ENCODE data around the gene ZNF737. TPM values are rescaled to one million over a fixed set of nuclear protein-coding genes. Genes with fewer than 3 reads are reported as not detected.
"Not testable (repeated sequence)": the region's sequence is repeated elsewhere in the genome, so short reads cannot be mapped to it uniquely, and the experiment has no call there.

The ZNF737 gene
- total RNA-seq = 4.8 and 6.0 TPM in 2 replicates
- 2.5 and 2.7 TPM in 2 replicates for polyA plus RNA-seq
- polyA plus RNA-seq (2011; cell fraction: cytosol; rRNA removed) = 2.8 and 3.0 TPM in 2 replicates
- polyA plus RNA-seq (2011; cell fraction: nucleus; rRNA removed) = 9.3 and 10.2 TPM in 2 replicates
- polyA plus RNA-seq (2012) = 2.8 and 3.7 TPM in 2 replicates
- polyA minus RNA-seq = 11.3 and 16.0 TPM in 2 replicates
- polyA minus RNA-seq (2011; cell fraction: cytosol; rRNA and poly(A)+ RNA removed) = not detected
- polyA minus RNA-seq (2011; cell fraction: nucleus; rRNA and poly(A)+ RNA removed) = 10.5 and 16.1 TPM in 2 replicates
- percentile 79 among the genes with signal in this experiment for Bru-seq, nascent RNA
- BruChase-seq, experiment 1, labeled RNA remaining after a 6-hour chase = percentile 52 among the genes with signal in this experiment
- percentile 59 among the genes with signal in this experiment for BruChase-seq, experiment 2, labeled RNA remaining after a 2-hour chase
- long read RNA-seq, partial matches to known transcripts = 0 of 2 reads
- long read RNA-seq, other reads (novel, unspliced or antisense) = 2 of 2 reads

- no peaks in the 10 kb centered on the region for H3K9me3 ChIP-seq (replicated peaks; ENCODE audit: control insufficient read depth, insufficient read depth, low read length)
- intact Hi-C loops (cut with micrococcal nuclease) = loop anchor here (1.0 kb wide), 1 partner anchor 96 kb away; the partner anchor contains the start of gene ZNF626
Observed at GRCh38 chr19:20565321-20566018, at the start of gene ZNF737. TSS of gene ZNF737 (minus strand) at chr19:20565781. CDS start at chr19:20565640, 141 bp downstream.

GRCh38 chr19:20614971-20615370 lies 49.4 kb upstream of the ZNF737 start:
- intact Hi-C loops (cut with micrococcal nuclease); POLR2A ChIA-PET; H2AFZ ChIP-seq (ENCODE audit: low read depth, low read length); H3K27me3 ChIP-seq (ENCODE audit: control insufficient read depth in 2 of 2, insufficient read depth in 2 of 2, low read length in 2 of 2); H3K27ac ChIP-seq (ENCODE audit: insufficient read depth, low read depth, low read length); CTCF ChIA-PET; dilution Hi-C loops (cut with MboI; ENCODE audit: extremely low pct_ligation_motif_present, low sequenced_read_pairs); H3K4me1 ChIP-seq (ENCODE audit: control insufficient read depth, extremely low read depth, insufficient read depth, low read length); H3K4me2 ChIP-seq (ENCODE audit: insufficient read depth, low read length); H3K9me1 ChIP-seq (replicated peaks; ENCODE audit: control insufficient read depth, extremely low read depth, insufficient read depth, low read length); H3K36me3 ChIP-seq (ENCODE audit: control insufficient read depth in 2 of 2, extremely low read depth in 1 of 2, insufficient read depth in 2 of 2, low read length in 2 of 2); BruUV-seq (replicated peaks); H4K20me1 ChIP-seq (replicated peaks; ENCODE audit: control insufficient read depth, extremely low read depth, insufficient read depth, low read length); H3K9me3 ChIP-seq (replicated peaks; ENCODE audit: control insufficient read depth, insufficient read depth, low read length); DNase-seq (ENCODE audit: low read depth, low spot score); H3K4me3 ChIP-seq (replicated peaks in 1 of 3; ENCODE audit: insufficient read depth in 1 of 3, low read depth in 1 of 3, low read length in 3 of 3); FAIRE-seq; H3K79me2 ChIP-seq (ENCODE audit: control insufficient read depth, insufficient read depth, low read length); H3K9ac ChIP-seq (replicated peaks; ENCODE audit: extremely low read depth, insufficient read depth, low read length): not testable (repeated sequence)

More at GRCh38 chr19:20565321-20566018, at the start of gene ZNF737:
- Histone ChIP-seq H3K36me3 (ENCODE audit: control insufficient read depth in 2 of 2, extremely low read depth in 1 of 2, insufficient read depth in 2 of 2, low read length in 2 of 2) (no peaks in the 10 kb centered on the region), H3K9me1 (replicated peaks; ENCODE audit: control insufficient read depth, extremely low read depth, insufficient read depth, low read length) (no peaks in the 10 kb centered on the region), H2AFZ (ENCODE audit: low read depth, low read length) (peak within 1 kb of the TSS; percentile 86), H4K20me1 (replicated peaks; ENCODE audit: control insufficient read depth, extremely low read depth, insufficient read depth, low read length) (no peaks in the 10 kb centered on the region), H3K27me3 (ENCODE audit: control insufficient read depth in 2 of 2, insufficient read depth in 2 of 2, low read length in 2 of 2) (no peaks in the 10 kb centered on the region), H3K4me3 (replicated peaks in 1 of 3; ENCODE audit: insufficient read depth in 1 of 3, low read depth in 1 of 3, low read length in 3 of 3) (peak within 1 kb of the TSS; percentile 47 to 70 (median 64)), H3K27ac (ENCODE audit: insufficient read depth, low read depth, low read length) (peak within 1 kb of the TSS; percentile 58), H3K4me1 (ENCODE audit: control insufficient read depth, extremely low read depth, insufficient read depth, low read length) (peaks cover 3% of the 10 kb centered on the region), H3K9ac (replicated peaks; ENCODE audit: extremely low read depth, insufficient read depth, low read length) (peak within 1 kb of the TSS; percentile 65), H3K79me2 (ENCODE audit: control insufficient read depth, insufficient read depth, low read length) (no peaks in the 10 kb centered on the region), H3K4me2 (ENCODE audit: insufficient read depth, low read length) (peak within 1 kb of the TSS; percentile 76)
- CTCF ChIA-PET = interaction anchor here (0.6 kb wide), 2 partner anchors 17 to 486 kb away, joined by 4 read pairs; no protein-coding TSS in a partner anchor
- FAIRE-seq = peak; percentile 97
- peak; percentile 95 for DNase-seq (ENCODE audit: low read depth, low spot score)
- peak; percentile 56 for TF ChIP-seq POLR2AphosphoS5 (IDR thresholded peaks at IDR 0.05; ENCODE audit: insufficient read depth, low read depth, low read length)
- TF ChIP-seq JUN (IDR thresholded peaks at IDR 0.05; ENCODE audit: borderline replicate concordance, insufficient read depth, insufficient read length, low read depth) = no peak
- peak; percentile 12 to 45 for TF ChIP-seq CTCF (IDR thresholded peaks at IDR 0.05; ENCODE audit: extremely low read depth in 1 of 2, insufficient read depth in 1 of 2, low read depth in 1 of 2, low read length in 2 of 2)
- peak; percentile 54 for TF ChIP-seq POLR2A (IDR thresholded peaks at IDR 0.05; ENCODE audit: low read depth, low read length)
- TF ChIP-seq GATA2 (IDR thresholded peaks at IDR 0.05; ENCODE audit: insufficient read depth, insufficient read length, low read depth, low read length) = peak; percentile 54
- no peak for TF ChIP-seq MAX (IDR thresholded peaks at IDR 0.05; ENCODE audit: insufficient read depth, insufficient read length)
- no peak for TF ChIP-seq EZH2 (IDR thresholded peaks at IDR 0.05; ENCODE audit: borderline replicate concordance, low read depth, low read length, severe bottlenecking)
- TF ChIP-seq MYC (IDR thresholded peaks at IDR 0.05; ENCODE audit: low read depth, low read length) = no peak
- no peak for TF ChIP-seq FOS (IDR thresholded peaks at IDR 0.05; ENCODE audit: borderline replicate concordance, insufficient read depth, low read length)
- POLR2A ChIA-PET = interaction anchor here (1.4 to 1.9 kb wide), 2 partner anchors 96 to 142 kb away, joined by 5 to 11 read pairs; partner anchors contain the start of gene ZNF626
- TSS peak; percentile 68 for BruUV-seq (replicated peaks)
- dilution Hi-C loops (cut with MboI; ENCODE audit: extremely low pct_ligation_motif_present, low sequenced_read_pairs) = no loop called here
